Fibroblast of the conjunctiva (primary cell): ENCODE data around the gene FAM9C.
"Not testable (repeated sequence)": the region's sequence is repeated elsewhere in the genome, so short reads cannot be mapped to it uniquely, and the experiment has no call there.

Experiments used
- DNase-seq: peaks from one replicate; pipeline ENCODE4 v3.0.0-alpha.2; 2010; ENCODE audit warnings: low read depth

The FAM9C gene

GRCh38 chrX:13076176-13076961 lies 31.9 kb upstream of the FAM9C start:
- DNase-seq, result no peak

GRCh38 chrX:13074297-13075262 lies 30.2 kb upstream of the FAM9C start:
- no peak for DNase-seq

DNA sequence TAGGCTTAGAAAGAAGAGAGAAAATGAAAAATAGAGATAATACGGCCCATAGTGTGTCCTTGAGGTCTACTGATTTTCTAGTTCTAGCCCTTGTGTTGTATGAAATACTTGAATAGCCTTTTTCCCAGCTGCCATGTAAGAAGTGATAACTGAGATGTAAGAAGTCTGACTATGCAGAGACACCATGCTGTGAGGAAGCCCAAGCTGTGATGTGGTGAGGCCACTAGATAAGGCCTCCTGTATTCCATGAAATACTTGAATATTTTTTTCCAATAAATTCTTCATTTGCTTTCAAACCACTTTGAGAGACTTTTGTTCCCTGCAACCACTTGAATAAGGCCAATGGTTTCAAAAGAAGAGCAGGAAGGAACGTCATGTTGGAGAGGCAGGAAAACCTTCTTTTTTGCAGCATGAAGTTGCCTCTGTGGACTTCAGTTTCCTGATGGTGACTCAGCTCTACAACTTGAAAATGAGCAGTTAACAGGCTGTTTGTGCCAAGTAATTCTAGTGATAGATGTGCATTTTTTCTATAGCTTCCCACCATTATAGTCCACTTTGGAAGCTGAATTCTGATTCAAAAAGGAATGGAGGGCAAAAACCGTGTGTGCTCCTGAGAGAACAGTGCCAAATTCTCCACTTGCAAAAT lies 25.5 kb upstream of the FAM9C start:
- no peak for DNase-seq

- no peak for DNase-seq
Observed at GRCh38 chrX:13068651-13069050, 24.2 kb upstream of the FAM9C start.

DNA sequence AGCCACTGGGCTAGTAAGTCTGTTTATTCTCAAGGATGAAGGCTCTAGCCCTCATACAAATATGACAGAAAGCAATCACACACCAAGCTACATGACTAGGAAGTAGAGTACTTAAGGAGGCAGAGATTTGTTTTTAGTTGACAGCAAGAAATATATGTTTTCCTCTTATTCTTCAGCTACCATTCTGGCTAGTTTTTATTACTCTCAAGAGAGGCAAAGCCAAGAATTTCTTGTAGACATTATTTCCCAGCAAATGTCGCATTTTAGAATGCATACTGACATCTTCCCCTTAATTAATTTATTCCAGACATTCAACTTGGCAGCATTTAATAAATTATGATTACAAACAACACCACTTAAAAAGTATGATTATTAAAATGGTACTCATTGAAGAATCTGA lies 23.4 kb upstream of the FAM9C start:
- no peak for DNase-seq

GRCh38 chrX:13066391-13066790 lies 22.0 kb upstream of the FAM9C start:
- DNase-seq, result no peak

- DNase-seq, result peak; percentile 85
Observed at GRCh38 chrX:13064599-13065143, 20.3 kb upstream of the FAM9C start.

GRCh38 chrX:13063124-13063523 lies 18.7 kb upstream of the FAM9C start:
- not testable (repeated sequence) for DNase-seq

GRCh38 chrX:13062331-13062730 lies 17.9 kb upstream of the FAM9C start:
- DNase-seq, result not testable (repeated sequence)

GRCh38 chrX:13061215-13061708 lies 16.8 kb upstream of the FAM9C start:
- DNase-seq, result not testable (repeated sequence)

- DNase-seq, result peak; percentile 16
Observed at GRCh38 chrX:13059637-13060499, 15.4 kb upstream of the FAM9C start.

GRCh38 chrX:13055486-13055885 lies 11.1 kb upstream of the FAM9C start:
- no peak for DNase-seq

GRCh38 chrX:13053171-13053570 lies 8.8 kb upstream of the FAM9C start:
- no peak for DNase-seq

DNA sequence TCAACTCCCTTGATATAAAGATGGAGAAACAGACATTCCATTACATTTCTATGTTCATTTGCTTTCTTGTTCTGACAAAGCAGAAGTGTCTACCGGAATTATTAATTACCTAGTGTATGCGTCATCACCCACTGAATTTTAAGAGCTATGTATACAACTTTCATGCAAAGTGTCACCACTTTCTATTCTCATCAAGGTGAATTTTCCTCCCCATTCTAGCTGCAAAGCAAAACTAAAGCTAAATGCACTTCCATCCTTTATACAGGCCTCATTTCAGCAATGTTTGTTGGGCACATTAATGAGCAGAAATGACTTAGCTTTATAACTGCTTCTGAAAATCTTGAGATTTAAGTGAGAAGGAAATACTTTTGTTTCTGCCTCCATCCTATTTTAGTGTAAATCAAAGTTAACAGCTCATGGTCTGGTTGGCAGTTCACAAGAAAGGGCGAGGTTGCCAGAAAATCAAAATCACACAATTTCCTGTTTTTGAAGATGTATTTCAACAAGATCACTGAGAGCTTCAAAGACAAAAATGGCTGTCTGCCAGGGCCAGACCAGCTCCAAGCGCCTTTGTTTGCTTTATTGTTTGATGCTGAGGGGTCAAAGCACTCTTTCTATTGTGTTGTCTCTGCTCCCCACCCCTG lies 7.2 kb upstream of the FAM9C start:
- no peak for DNase-seq

GRCh38 chrX:13051167-13051528 lies 6.7 kb upstream of the FAM9C start:
- DNase-seq, result no peak

DNA sequence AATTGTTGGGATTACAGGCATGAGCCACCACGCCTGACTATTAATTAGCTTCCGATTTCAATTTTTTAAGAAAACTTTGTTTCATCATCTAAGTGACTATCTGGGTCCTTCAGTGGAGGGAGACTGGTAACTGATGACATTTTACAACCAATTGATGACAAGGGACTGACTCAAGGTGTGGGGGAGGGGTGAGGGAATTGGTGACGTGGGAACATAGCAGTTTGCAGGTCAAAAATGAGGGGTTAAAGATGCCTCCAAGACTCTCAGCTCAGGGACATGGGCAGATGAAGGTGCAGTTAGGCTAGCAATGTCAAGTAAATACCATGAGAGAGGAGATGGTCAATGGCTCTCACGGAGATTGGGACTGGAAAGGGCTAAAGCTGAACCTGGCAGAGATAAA lies 5.7 kb upstream of the FAM9C start:
- DNase-seq, result no peak

GRCh38 chrX:13048280-13048679 lies 3.9 kb upstream of the FAM9C start:
- no peak for DNase-seq

DNA sequence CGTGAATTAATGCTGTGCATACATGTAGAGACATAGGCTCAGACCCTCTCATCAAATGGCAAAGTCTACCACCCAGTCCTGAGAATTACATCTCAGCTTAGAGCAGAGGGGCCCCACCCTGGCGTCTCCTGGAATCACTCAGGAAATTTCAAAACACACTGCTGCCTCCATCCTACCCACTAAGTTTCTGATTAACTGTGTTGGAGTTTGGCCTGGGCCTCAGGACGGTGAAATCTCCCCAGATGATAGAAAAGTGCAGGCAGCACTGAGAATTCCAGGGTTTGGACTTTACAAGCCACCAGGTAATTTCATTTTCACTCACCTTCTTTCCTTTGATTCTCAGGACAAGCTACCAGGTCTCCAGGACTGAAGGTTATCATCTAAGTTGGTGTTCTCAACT lies 3.3 kb upstream of the FAM9C start:
- DNase-seq, result no peak

- DNase-seq, result no peak
Observed at GRCh38 chrX:13046141-13046855, 1.9 kb upstream of the FAM9C start.

GRCh38 chrX:13043938-13044337 lies 482 bp downstream of the FAM9C start:
- no peak for DNase-seq
